SK-N-SH (cell line): Measurements from ENCODE around the gene SSRP1. TPM values are rescaled to one million over a fixed set of nuclear protein-coding genes. Genes with fewer than 3 reads are reported as not detected.

Experiments used
- CTCF ChIA-PET: fragments of 300-600, 350-600 bp; formaldehyde crosslinking; extraction: SDS; loops from one replicate; lab custom pipeline; 2021; lab: Yijun Ruan, JAX
- POLR2A ChIA-PET: fragments of 350-600 bp; sonication (Branson Sonifier 250); formaldehyde crosslinking; extraction: SDS; loops from one replicate; lab custom pipeline; 2020; ENCODE audit warnings: antibody characterized with exemption, inconsistent platforms; lab: Yijun Ruan, JAX
- DNase-seq: peaks from one replicate; pipeline ENCODE4 v3.0.0; 2012
- H2AFZ ChIP-seq: fragments of 200-600 bp; sonication (generic); 2 replicates; pipeline ENCODE4 v1.8.1; 2016; ENCODE audit warnings: antibody characterized with exemption, mild to moderate bottlenecking, low read depth
- H3F3A ChIP-seq: fragments of 200-600 bp; sonication (generic); replicated peaks from 2 replicates; pipeline ENCODE3; 2016; ENCODE audit warnings: antibody characterized with exemption, mild to moderate bottlenecking; ENCODE audit not compliant: insufficient read depth
- H3K27ac ChIP-seq, 2 experiments: fragments of 200-500 bp in 1 of 2; fragments of 200-600 bp in 1 of 2; sonication (Bioruptor generic) in 1 of 2; sonication (generic), shearing (Covaris generic) in 1 of 2; 2 replicates each; pipeline versions ENCODE4 v1.5.1 to v1.6.1; 2014 to 2016; ENCODE audit warnings: low read depth in 2 of 2, inconsistent platforms in 1 of 2, low read length in 1 of 2, mild to moderate bottlenecking in 1 of 2, mixed read lengths in 1 of 2
- H3K27me3 ChIP-seq: fragments of 200-600 bp; sonication (generic), shearing (Covaris generic); 2 replicates; pipeline ENCODE4 v1.6.1; 2016; ENCODE audit warnings: mixed run types; ENCODE audit not compliant: insufficient read depth
- H3K36me3 ChIP-seq, 2 experiments: fragments of 200-500 bp in 1 of 2; fragments of 200-600 bp in 1 of 2; sonication (Bioruptor generic) in 1 of 2; sonication (generic) in 1 of 2; replicated peaks in 1 of 2; 2 replicates each; pipeline versions ENCODE3 to v1.5.1; 2014 to 2016; ENCODE audit warnings: low read length in 1 of 2, mild to moderate bottlenecking in 1 of 2; ENCODE audit not compliant: insufficient read depth in 2 of 2, control insufficient read depth in 1 of 2
- H3K4me1 ChIP-seq, 2 experiments: fragments of 200-500 bp in 1 of 2; fragments of 200-600 bp in 1 of 2; sonication (Bioruptor generic) in 1 of 2; sonication (generic), shearing (Covaris generic) in 1 of 2; 2 replicates each; pipeline versions ENCODE4 v1.5.1 to v1.6.1; 2014 to 2016; ENCODE audit warnings: low read depth in 1 of 2, low read length in 1 of 2, mixed run types in 1 of 2; ENCODE audit not compliant: insufficient read depth in 2 of 2, control insufficient read depth in 1 of 2
- H3K4me2 ChIP-seq: fragments of 200-600 bp; sonication (generic), shearing (Covaris generic); 2 replicates; pipeline ENCODE4 v1.6.1; 2017; ENCODE audit warnings: mixed run types
- H3K4me3 ChIP-seq, 2 experiments: fragments of 200-500 bp in 1 of 2; fragments of 200-600 bp in 1 of 2; sonication (Bioruptor generic) in 1 of 2; sonication (generic), shearing (Covaris generic) in 1 of 2; 2 replicates each; pipeline versions ENCODE4 v1.5.1 to v1.8.1; 2014 to 2016; ENCODE audit warnings: low read depth in 2 of 2, inconsistent platforms in 1 of 2, low read length in 1 of 2, mild to moderate bottlenecking in 1 of 2, mixed read lengths in 1 of 2, moderate library complexity in 1 of 2
- H3K79me2 ChIP-seq: fragments of 200-600 bp; sonication (generic); 2 replicates; pipeline ENCODE4 v1.8.1; 2017; ENCODE audit warnings: mild to moderate bottlenecking; ENCODE audit not compliant: insufficient read depth
- H3K9ac ChIP-seq: fragments of 200-600 bp; sonication (generic); 2 replicates; pipeline ENCODE4 v1.6.1; 2017; ENCODE audit warnings: mixed run types
- H3K9me2 ChIP-seq: fragments of 200-600 bp; sonication (generic); 2 replicates; pipeline ENCODE4 v1.6.1; 2017; ENCODE audit warnings: mixed run types
- H3K9me3 ChIP-seq: fragments of 200-600 bp; sonication (generic); 2 replicates; pipeline ENCODE4 v1.6.1; 2017; ENCODE audit warnings: mixed run types, mild to moderate bottlenecking, moderate library complexity
- H4K20me1 ChIP-seq: fragments of 200-600 bp; sonication (generic); 2 replicates; pipeline ENCODE4 v1.6.1; 2017; ENCODE audit warnings: mild to moderate bottlenecking, mixed run types; ENCODE audit not compliant: insufficient read depth
- FOSL2 ChIP-seq: IDR thresholded peaks from 2 replicates; pipeline ENCODE4 v1.4.0; 2012; ENCODE audit warnings: low read depth, mild to moderate bottlenecking, moderate library complexity, borderline replicate concordance
- GABPA ChIP-seq: IDR thresholded peaks from 2 replicates; pipeline ENCODE4 v1.4.0; 2012; ENCODE audit warnings: low read depth, mild to moderate bottlenecking
- GATA2 ChIP-seq: sonication (generic); formaldehyde crosslinking; IDR thresholded peaks from 2 replicates; pipeline ENCODE4 v1.5.0; 2020; ENCODE audit warnings: mild to moderate bottlenecking, missing genetic modification reagents
- JUND ChIP-seq: IDR thresholded peaks from 2 replicates; pipeline ENCODE4 v1.4.0; 2012
- MAX ChIP-seq: IDR thresholded peaks from 2 replicates; pipeline ENCODE4 v1.4.0; 2012; ENCODE audit warnings: low read depth
- MEF2A ChIP-seq: IDR thresholded peaks from 2 replicates; pipeline ENCODE4 v1.4.0; 2012; ENCODE audit warnings: low read depth, borderline replicate concordance
- MXI1 ChIP-seq: IDR thresholded peaks from 2 replicates; pipeline ENCODE4 v1.6.1; 2012; ENCODE audit warnings: mild to moderate bottlenecking, low read depth, low read length, improper control_type of control experiment
- PBX3 ChIP-seq: IDR thresholded peaks from 2 replicates; pipeline ENCODE4; 2012
- POLR2AphosphoS5 ChIP-seq: IDR thresholded peaks from 2 replicates; pipeline ENCODE4 v1.6.1; 2012; ENCODE audit warnings: low read depth, low read length
- RCOR1 ChIP-seq: fragments of 150-350 bp; IDR thresholded peaks from 2 replicates; pipeline ENCODE4 v1.6.1; 2017; ENCODE audit warnings: antibody characterized with exemption, low read length
- RFX5 ChIP-seq: IDR thresholded peaks from 2 replicates; pipeline ENCODE4 v1.6.1; 2012; ENCODE audit warnings: mild to moderate bottlenecking, improper control_type of control experiment, low read length
- SIN3A ChIP-seq: IDR thresholded peaks from 2 replicates; pipeline ENCODE4 v1.6.1; 2012; ENCODE audit warnings: low read depth, mild to moderate bottlenecking, low read length, moderate library complexity, borderline replicate concordance
- SMC3 ChIP-seq: IDR thresholded peaks from 2 replicates; pipeline ENCODE4 v1.6.1; 2012; ENCODE audit warnings: low read depth, low read length, improper control_type of control experiment
- TAF1 ChIP-seq: IDR thresholded peaks from 2 replicates; pipeline ENCODE4 v1.6.1; 2012; ENCODE audit warnings: low read depth, mild to moderate bottlenecking, low read length, moderate library complexity, borderline replicate concordance
- USF1 ChIP-seq: IDR thresholded peaks from 2 replicates; pipeline ENCODE4 v1.4.0; 2012; ENCODE audit warnings: low read depth, borderline replicate concordance
- USF2 ChIP-seq: fragments of 150-350 bp; IDR thresholded peaks from 2 replicates; pipeline ENCODE4 v1.6.1; 2017; ENCODE audit warnings: antibody characterized with exemption, low read length, low read depth, borderline replicate concordance
- YY1 ChIP-seq: IDR thresholded peaks from 2 replicates; pipeline ENCODE4 v1.4.0; 2012; ENCODE audit warnings: low read depth, mild to moderate bottlenecking
- WGBS: methylation state at CpG from one replicate; pipeline ENCODE4 v1.1.6; 2017; ENCODE audit warnings: low lambda C conversion rate; 5-methylcytosine and 5-hydroxymethylcytosine counted together
- polyA plus RNA-seq, 3 experiments: library from polyadenylated mRNA; depleted of rRNA; stranded (reverse); fragments of >200 nt; gene quantifications; 2 replicates each; pipeline ENCODE4 v1.2.3, GENCODE V29; 2012

SSRP1 gene
- polyA plus RNA-seq, 1 of the 3 experiments (the other 2 are of a cell fraction), result 137 TPM

- no peak overlapping the region for H3K9ac ChIP-seq
- no peaks in the 10 kb centered on the region for H3K36me3 ChIP-seq
- no peak overlapping the region for H2AFZ ChIP-seq
- DNase-seq, result no peak
- WGBS, result 67% methylated on average over 4 of the region's 4 CpGs
- POLR2A ChIA-PET, result no interaction called here
- no peaks in the 10 kb centered on the region for H4K20me1 ChIP-seq
- H3K4me1 ChIP-seq, result peaks cover 0 to 2% of the 10 kb centered on the region in 2 experiments; a peak in 1 of 4 replicates
- no peak overlapping the region for H3K4me2 ChIP-seq
- no peak for TF ChIP-seq GABPA
- no peak for TF ChIP-seq YY1
- no peak for TF ChIP-seq RFX5
- TF ChIP-seq MXI1, result no peak
- no peak for TF ChIP-seq SIN3A
- TF ChIP-seq TAF1, result no peak
- no peak for TF ChIP-seq MEF2A
- no peak overlapping the region for H3K4me3 ChIP-seq
- H3K27ac ChIP-seq, result no peak overlapping the region
- H3K27me3 ChIP-seq, result peaks cover 4% of the 10 kb centered on the region; the same call in 1 of the 2 replicates
- CTCF ChIA-PET, result interaction anchor here (0.8 to 1.2 kb wide), 4 partner anchors 70 to 140 kb away, joined by 3 to 4 read pairs (median 3); no protein-coding TSS in a partner anchor
- H3K9me2 ChIP-seq, result no peaks in the 10 kb centered on the region
- no peaks in the 10 kb centered on the region for H3F3A ChIP-seq
- no peaks in the 10 kb centered on the region for H3K9me3 ChIP-seq
- H3K79me2 ChIP-seq, result no peaks in the 10 kb centered on the region
Observed at GRCh38 chr11:57353446-57353845, 17.8 kb upstream of the SSRP1 start.

GRCh38 chr11:57353036-57353435, 17.3 kb upstream of the SSRP1 start:
- POLR2A ChIA-PET, result no interaction called here
- Histone ChIP-seq H4K20me1 (no peaks in the 10 kb centered on the region), H3K4me2 (no peak overlapping the region), H3K9me3 (no peaks in the 10 kb centered on the region), H2AFZ (no peak overlapping the region), H3K4me1 (peaks cover 0 to 2% of the 10 kb centered on the region in 2 experiments; a peak in 1 of 4 replicates), H3K27me3 (peaks cover 3% of the 10 kb centered on the region; the same call in 1 of the 2 replicates), H3K79me2 (no peaks in the 10 kb centered on the region), H3K4me3 (no peak overlapping the region), H3K9me2 (no peaks in the 10 kb centered on the region), H3K36me3 (no peaks in the 10 kb centered on the region), H3K9ac (no peak overlapping the region), H3F3A (no peaks in the 10 kb centered on the region), H3K27ac (no peak overlapping the region)
- TF ChIP-seq YY1, result no peak
- no peak for TF ChIP-seq SMC3
- TF ChIP-seq MAX, result no peak
- no peak for TF ChIP-seq PBX3
- TF ChIP-seq GABPA, result no peak
- no peak for TF ChIP-seq RCOR1
- no peak for TF ChIP-seq GATA2 (CRISPR knock-in tag)
- no peak for TF ChIP-seq SIN3A
- TF ChIP-seq USF2, result no peak
- no peak for TF ChIP-seq USF1
- TF ChIP-seq JUND, result no peak
- no peak for TF ChIP-seq FOSL2
- TF ChIP-seq POLR2AphosphoS5, result no peak
- no peak for DNase-seq
- CTCF ChIA-PET, result interaction anchor here (0.8 to 1.4 kb wide), 6 partner anchors 18 to 174 kb away, joined by 3 to 5 read pairs (median 3); no protein-coding TSS in a partner anchor
- WGBS, result 44% methylated on average over 4 of the region's 5 CpGs
